Limb (tissue), 2 donors: ENCODE results near the gene SLC36A4.
"Not testable (repeated sequence)": the region's sequence is repeated elsewhere in the genome, so short reads cannot be mapped to it uniquely, and the experiment has no call there.

ENCODE experiments used
- DNase-seq, 2 donors: peaks; one replicate each; pipeline ENCODE4 v3.0.0-alpha.2; 2016; ENCODE audit errors: extremely low spot score in 2 of 2

Gene SLC36A4

GRCh38 chr11:93197380-93198214 lies at the start of gene SLC36A4:
Gene SLC36A4, minus strand, starts transcription at chr11:93197991. Its CDS starts 159 bp downstream, at chr11:93197832.
- peak; percentile 84 to 89 for DNase-seq

DNA sequence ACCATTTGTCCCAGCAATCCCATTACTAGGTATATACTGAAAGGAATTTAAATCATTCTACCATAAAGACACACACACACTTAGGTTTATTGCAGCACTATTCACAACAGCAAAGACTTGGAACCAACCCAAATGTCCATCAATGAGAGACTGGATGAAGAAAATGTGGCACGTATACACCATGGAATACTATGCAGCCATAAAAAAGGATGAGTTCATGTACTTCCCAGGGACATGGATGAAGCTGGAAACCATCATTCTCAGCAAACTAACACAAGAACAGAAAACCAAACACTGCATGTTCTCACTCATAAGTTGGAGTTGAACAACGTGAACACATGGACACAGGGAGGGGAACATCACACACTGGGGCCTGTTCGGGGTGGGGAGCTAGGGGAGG lies 49.0 kb upstream of the SLC36A4 start:
- DNase-seq = not testable (repeated sequence)

- DNase-seq = no peak
These were observed 46.2 kb upstream of the SLC36A4 start for GRCh38 chr11:93244018-93244417.

DNA sequence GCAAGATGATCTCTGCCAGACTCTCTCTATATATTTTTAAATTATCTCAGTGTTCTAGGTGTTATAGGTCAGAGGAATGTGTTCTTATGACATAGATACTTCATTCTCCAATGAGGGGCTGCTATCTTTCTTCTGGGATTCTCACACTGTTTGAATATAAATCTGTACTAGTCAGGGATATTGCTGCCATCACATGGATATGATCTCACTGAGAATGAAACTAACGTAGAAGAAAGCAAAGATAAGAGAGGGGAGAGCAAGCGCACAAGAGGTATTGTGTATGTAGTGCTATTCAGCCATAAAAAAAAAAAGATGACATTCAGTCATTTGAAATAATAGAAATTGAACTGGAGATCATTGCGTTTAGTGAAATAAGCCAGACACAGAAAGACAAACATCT lies 42.2 kb upstream of the SLC36A4 start:
- no peak for DNase-seq

DNA sequence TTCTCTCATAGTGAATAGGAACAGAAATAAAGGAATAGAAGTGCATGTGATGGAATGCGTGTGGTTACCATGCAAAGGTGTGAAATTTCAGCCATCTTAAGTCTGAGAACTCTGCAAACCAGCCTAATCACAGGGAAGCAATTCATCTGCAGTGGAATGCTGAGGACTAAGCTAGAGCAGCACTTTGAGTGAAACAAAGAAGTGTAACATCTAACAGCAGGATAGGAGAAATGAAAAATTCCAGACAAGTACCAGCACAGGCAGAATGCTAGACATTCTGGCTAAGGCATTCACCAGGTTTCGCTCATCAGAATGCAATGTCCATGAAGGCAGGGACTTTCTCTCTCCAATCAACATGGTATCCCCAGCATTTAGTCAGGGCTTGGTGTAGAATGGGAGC lies 41.2 kb upstream of the SLC36A4 start:
- no peak for DNase-seq

- peak; percentile 28 to 53 for DNase-seq
These were observed 39.2 kb upstream of the SLC36A4 start for GRCh38 chr11:93236741-93237675.

DNA sequence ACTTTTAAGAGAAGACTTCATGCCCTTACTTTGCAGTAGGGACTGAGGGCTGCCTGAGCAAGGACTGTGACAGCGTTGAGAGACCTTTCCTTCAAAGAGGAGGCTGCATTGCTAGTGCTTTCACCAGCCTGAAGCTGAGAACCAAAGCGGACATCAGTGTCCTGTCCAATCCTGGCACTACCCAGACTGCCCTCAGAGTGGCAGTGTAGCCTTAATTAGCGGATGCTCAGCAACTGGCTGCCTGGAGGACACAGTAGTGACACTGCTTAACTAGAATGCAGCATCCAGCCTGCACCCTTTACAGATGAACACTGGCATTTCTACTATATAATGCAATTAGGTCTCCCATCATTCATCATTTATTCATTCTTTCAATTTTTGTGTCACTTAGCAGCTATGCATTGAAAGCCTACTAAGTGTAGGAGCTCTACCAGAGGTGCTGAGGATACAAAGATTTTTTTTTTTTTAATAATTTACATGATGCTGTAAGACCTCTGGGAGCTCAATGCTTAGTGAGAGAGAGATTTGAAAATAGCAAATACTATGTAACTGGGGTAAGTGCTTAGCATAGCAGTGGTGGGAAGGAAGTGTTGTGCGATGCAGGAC lies 36.9 kb upstream of the SLC36A4 start:
- DNase-seq = peak; percentile 72 to 86

GRCh38 chr11:93229876-93230275 lies 32.1 kb upstream of the SLC36A4 start:
- DNase-seq = no peak

DNA sequence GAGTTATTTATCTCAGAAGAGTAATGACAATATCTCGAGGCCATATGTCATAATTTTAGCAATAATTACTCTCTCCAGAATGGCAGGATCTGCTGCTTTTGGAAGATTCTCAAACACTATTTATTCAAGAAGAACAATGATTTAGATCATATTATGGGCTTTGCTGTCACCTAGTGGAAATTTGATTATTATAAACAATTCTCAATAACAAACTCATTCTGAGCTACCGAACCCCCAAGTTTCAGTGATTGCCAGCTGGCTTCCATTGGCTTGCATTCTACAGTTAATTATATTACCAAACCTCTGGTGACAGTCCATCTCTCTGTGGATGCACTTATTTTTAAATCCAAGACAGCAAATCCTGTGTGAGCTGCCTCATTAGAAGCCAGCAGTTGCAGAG lies 27.9 kb upstream of the SLC36A4 start:
- peak in 1 of 2 donors; percentile 16 for DNase-seq

- no peak for DNase-seq
These were observed 23.7 kb upstream of the SLC36A4 start for GRCh38 chr11:93221539-93221938.

GRCh38 chr11:93220078-93220477 lies 22.3 kb upstream of the SLC36A4 start:
- DNase-seq = no peak

GRCh38 chr11:93219440-93219839 lies 21.6 kb upstream of the SLC36A4 start:
- no peak for DNase-seq

GRCh38 chr11:93216511-93217101 lies 18.8 kb upstream of the SLC36A4 start:
- DNase-seq = no peak

DNA sequence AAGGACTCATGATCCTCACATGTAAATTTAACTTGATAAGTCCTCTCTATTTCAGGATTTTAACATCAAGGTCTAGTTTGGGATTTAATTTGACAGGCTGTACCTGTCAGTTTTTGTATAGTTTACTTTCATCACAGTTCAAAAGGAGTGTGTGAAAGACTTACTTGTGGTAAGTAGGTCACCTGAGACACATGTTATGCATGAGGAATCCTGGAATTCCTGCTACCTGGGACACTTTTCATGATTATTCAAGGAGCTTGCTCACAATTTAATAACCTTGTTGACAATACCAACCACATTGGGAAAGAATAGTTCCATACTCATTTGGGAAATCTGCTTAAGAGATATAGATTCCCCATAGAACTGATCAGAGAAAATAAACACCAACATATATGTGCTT lies 15.8 kb upstream of the SLC36A4 start:
- DNase-seq = no peak

DNA sequence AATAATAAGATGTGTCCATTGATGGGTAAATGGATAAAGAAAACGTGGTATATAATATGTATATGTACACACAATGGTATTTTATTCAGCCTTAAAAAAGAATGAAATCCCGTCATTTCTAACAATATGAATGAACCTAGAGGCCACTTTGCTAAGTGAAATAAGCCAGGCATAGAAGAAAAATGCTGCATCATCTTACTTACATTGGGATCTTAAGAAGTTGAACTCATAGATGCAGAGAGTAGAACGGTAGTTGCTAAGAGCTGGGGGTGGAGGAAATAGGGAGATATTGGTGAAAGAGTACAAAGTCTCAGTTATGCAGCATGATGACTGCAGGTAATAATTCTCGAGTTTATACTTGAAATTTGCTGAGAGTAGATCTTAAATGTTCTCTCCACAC lies 14.3 kb upstream of the SLC36A4 start:
- DNase-seq = no peak

GRCh38 chr11:93209466-93209865 lies 11.7 kb upstream of the SLC36A4 start:
- no peak for DNase-seq

DNA sequence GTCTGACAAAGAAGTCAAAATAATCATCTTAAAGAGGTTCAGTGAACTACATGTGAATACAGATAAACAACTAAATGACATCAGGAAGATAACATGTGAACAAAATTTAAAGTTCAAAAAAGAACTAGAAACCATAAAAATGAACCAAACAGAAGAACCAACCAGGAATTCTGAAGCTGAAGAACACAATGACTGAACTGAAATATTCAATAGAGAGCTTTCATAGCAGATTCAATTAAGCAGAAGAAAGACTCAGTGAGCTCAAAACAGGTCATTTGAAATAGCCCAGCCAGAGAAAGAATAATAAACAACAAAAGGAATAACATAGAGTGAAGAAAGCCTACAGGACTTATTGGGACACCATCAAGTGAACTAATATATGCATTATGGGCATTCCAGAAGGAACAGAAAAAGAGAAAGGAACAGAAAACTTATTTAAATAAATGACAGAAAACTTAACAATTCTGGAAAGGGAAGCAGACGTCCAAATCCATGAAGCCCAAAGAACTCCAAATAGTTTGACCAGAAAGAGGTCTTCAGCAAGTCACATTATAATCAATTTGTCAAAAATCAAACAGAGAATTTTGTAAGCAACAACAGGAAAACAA lies 11.0 kb upstream of the SLC36A4 start:
- DNase-seq = no peak

DNA sequence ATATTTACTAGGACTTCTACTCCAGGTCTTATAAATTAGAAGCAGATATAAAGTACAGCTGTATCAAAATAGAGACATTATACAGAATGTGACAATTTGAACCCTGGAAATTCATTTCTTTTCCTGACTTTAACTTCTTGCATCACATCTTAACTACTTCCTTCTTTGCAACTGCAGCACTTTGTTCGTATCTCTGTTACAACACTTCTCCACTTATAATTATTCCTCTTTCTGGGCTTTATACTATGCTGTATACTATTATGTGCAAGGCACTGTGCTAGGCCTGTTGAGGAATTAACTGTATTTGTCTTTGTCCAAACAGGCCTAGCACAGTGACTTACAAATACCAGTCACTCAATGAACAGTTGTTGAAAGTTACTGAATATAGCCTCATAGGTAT lies 1.8 kb upstream of the SLC36A4 start:
- DNase-seq = no peak

DNA sequence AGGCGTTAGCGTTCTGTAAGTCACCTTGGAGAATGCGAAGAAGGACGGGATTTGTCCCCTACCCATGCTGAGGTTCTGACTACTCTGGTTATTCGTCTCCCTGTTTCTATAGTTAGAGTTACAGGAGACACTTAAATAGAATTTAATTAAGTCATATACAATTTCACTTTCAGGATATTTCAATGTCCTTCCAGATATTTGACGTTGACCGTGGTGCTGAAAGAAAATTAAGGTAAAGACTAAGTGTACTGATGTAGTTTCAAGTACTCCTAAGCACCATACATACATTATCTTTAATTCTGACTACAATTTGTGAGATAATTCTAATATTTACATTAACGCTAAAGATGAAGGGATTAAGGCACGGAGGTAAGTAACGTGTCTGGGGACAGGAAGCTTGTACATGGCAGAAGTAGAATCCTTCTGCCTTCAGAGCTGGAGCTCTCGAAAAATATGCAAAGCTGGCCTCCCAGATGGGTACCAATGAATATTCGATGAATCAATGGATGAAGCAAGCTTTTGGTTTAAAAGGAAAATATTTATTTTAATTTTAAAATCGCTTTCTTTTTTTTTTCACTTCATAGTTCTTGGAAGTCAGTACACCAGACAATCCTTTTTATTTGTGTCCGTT lies 539 bp upstream of the SLC36A4 start:
- no peak for DNase-seq

DNA sequence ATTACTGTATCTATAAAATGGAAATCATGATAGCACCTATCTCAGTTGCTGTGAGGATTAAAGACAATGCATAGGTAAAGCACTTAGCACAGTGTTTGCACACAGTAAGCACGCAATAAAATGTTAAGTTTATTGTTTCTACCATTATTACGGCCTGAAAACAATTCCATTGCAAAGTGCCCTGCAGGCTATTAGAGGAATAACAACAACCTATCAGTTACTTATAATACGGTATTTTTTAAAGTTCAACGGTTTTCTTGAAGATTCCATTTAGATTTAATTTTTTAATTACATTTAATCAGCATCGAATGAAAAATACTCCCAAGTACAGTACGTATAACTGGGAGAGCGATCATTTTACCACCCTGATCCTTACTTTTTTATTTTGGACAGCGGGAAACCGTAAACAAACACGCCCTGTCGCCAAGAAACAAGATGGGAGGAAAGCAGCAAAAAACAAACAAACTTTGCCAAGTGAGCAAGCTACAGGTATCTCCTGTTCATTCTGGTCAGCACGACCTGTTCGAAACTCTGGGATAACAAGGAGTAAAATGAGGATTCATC lies 893 bp downstream of the SLC36A4 start:
- peak in 1 of 2 donors; percentile 41 for DNase-seq
